Frontal cortex (tissue), 4 donors: ENCODE data around the gene ZNF407. TPM values are rescaled to one million over a fixed set of nuclear protein-coding genes. Genes with fewer than 3 reads are reported as not detected.
"Not testable (repeated sequence)": the region's sequence is repeated elsewhere in the genome, so short reads cannot be mapped to it uniquely, and the experiment has no call there.

Source experiments
- DNase-seq, 2 donors: peaks; one replicate each; pipeline ENCODE4 v3.0.0; 2012; ENCODE audit warnings: low spot score in 2 of 2
- FAIRE-seq: peaks from 2 replicates; lab custom pipeline; 2012; peaks lifted over from hg19 to GRCh38; lab: Jason Lieb, UNC
- total RNA-seq: library from RNA; depleted of rRNA; stranded (reverse); fragments of >200 nt; gene quantifications from one replicate; pipeline ENCODE4 v1.2.3, GENCODE V29; 2014
- donor health status: control.
- donor health status: control.
- donor health status: control.

ZNF407 gene
- total RNA-seq, 1 donor from 2014 or later: 22.0 TPM

GRCh38 chr18:74946646-74947375 lies 349.1 kb downstream of the ZNF407 start:
- no peak for FAIRE-seq
- no peak for DNase-seq

GRCh38 chr18:74947417-74947816 lies 349.7 kb downstream of the ZNF407 start:
- DNase-seq (no peak), FAIRE-seq (no peak)

GRCh38 chr18:74947875-74948274 lies 350.2 kb downstream of the ZNF407 start:
- DNase-seq (no peak), FAIRE-seq (no peak)

GRCh38 chr18:74949611-74950010 lies 351.9 kb downstream of the ZNF407 start:
- no peak for FAIRE-seq
- no peak for DNase-seq

- DNase-seq: no peak
- no peak for FAIRE-seq
Measured at GRCh38 chr18:74950479-74950878, 352.8 kb downstream of the ZNF407 start.

GRCh38 chr18:74951165-74951760 lies 353.6 kb downstream of the ZNF407 start:
- DNase-seq (peak in 1 of 2 donors; percentile 7), FAIRE-seq (no peak)

GRCh38 chr18:74957588-74958224 lies 360.0 kb downstream of the ZNF407 start:
- FAIRE-seq (no peak), DNase-seq (no peak)

- no peak for FAIRE-seq
Measured at GRCh38 chr18:74959216-74959615, 361.5 kb downstream of the ZNF407 start.

GRCh38 chr18:74961596-74961995 lies 363.9 kb downstream of the ZNF407 start:
- DNase-seq (no peak), FAIRE-seq (no peak)

More at GRCh38 chr18:74959216-74959615, 361.5 kb downstream of the ZNF407 start:
- DNase-seq: no peak

GRCh38 chr18:74963820-74964446 lies 366.3 kb downstream of the ZNF407 start:
- FAIRE-seq: no peak
- peak in 1 of 2 donors; percentile 10 for DNase-seq

- FAIRE-seq (no peak), DNase-seq (no peak)
Measured at GRCh38 chr18:74965682-74966081, 368.0 kb downstream of the ZNF407 start.

- DNase-seq (no peak), FAIRE-seq (no peak)
Measured at GRCh38 chr18:74967438-74967837, 369.8 kb downstream of the ZNF407 start.

- FAIRE-seq: no peak
Measured at GRCh38 chr18:74967979-74968378, 370.3 kb downstream of the ZNF407 start.

GRCh38 chr18:74971358-74971757 lies 373.7 kb downstream of the ZNF407 start:
- DNase-seq, FAIRE-seq: not testable (repeated sequence)

More at GRCh38 chr18:74967979-74968378, 370.3 kb downstream of the ZNF407 start:
- DNase-seq: no peak

GRCh38 chr18:74971776-74972175 lies 374.1 kb downstream of the ZNF407 start:
- not testable (repeated sequence) for DNase-seq, FAIRE-seq

- no peak for DNase-seq
Measured at GRCh38 chr18:74972354-74972753, 374.7 kb downstream of the ZNF407 start.

GRCh38 chr18:74975001-74975400 lies 377.3 kb downstream of the ZNF407 start:
- DNase-seq: no peak
- no peak for FAIRE-seq

More at GRCh38 chr18:74972354-74972753, 374.7 kb downstream of the ZNF407 start:
- FAIRE-seq: no peak

GRCh38 chr18:74976331-74976909 lies 378.8 kb downstream of the ZNF407 start:
- DNase-seq (no peak), FAIRE-seq (no peak)

GRCh38 chr18:74977041-74977440 lies 379.4 kb downstream of the ZNF407 start:
- no peak for FAIRE-seq
- DNase-seq: no peak

GRCh38 chr18:74980669-74981068 lies 383.0 kb downstream of the ZNF407 start:
- peak in 1 of 2 donors; percentile 21 for DNase-seq
- FAIRE-seq: no peak
